GM21786 (cell line): ENCODE data around the gene TTC9B.

Experiments used
- ATAC-seq: cut with Tn5 transposase; IDR thresholded peaks from one replicate; pipeline ENCODE4 v1.9.1; 2021; ENCODE audit not compliant: unreplicated experiment

The TTC9B gene

GRCh38 chr19:40249201-40249600 is 31.0 kb upstream of the TTC9B start:
- ATAC-seq, result no peak

DNA sequence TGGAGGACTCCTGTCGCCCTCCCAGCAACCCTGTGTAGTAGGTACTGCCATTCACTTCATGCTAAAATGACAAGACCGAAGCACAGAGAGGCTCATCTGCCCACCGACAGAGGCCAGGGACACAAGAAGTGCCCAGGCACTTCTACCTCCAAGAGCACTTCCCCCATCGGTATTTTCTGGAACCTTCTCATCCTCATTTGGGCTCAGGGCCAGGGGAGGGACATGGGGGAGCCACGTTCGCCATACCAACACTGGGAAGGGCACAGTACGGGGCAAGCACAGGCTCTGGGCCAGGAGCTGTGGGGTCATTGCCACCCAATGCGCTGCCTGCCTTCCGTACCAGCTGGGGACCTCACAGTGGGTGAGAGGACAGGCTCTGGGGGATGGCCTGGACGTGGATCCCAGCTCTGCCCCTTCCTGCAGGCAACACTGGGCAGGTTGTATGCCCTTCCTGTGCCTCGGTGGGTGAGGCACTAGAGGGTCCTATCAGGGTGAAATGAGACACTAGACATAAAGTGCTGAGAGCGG is 29.6 kb upstream of the TTC9B start:
- no peak for ATAC-seq

DNA sequence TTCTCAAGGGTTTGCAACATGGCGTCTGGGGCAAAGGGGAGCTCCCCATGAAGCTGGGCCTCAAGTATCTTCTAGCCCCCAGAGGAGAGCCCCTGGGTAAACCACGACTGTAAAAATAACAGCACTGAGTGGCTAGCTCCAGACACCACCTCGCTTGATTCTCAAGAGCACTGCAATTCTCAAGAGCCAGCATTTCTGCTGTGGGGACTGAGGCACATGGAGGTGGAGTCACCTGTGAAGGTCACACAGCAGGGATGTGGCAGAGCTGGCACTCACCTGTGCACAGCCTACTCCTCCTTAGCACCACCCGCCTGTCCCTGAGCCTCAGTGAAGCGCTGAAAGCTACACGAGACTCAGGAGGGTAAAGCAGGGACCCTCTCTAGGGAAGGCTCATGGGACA is 29.0 kb upstream of the TTC9B start:
- ATAC-seq, result no peak

DNA sequence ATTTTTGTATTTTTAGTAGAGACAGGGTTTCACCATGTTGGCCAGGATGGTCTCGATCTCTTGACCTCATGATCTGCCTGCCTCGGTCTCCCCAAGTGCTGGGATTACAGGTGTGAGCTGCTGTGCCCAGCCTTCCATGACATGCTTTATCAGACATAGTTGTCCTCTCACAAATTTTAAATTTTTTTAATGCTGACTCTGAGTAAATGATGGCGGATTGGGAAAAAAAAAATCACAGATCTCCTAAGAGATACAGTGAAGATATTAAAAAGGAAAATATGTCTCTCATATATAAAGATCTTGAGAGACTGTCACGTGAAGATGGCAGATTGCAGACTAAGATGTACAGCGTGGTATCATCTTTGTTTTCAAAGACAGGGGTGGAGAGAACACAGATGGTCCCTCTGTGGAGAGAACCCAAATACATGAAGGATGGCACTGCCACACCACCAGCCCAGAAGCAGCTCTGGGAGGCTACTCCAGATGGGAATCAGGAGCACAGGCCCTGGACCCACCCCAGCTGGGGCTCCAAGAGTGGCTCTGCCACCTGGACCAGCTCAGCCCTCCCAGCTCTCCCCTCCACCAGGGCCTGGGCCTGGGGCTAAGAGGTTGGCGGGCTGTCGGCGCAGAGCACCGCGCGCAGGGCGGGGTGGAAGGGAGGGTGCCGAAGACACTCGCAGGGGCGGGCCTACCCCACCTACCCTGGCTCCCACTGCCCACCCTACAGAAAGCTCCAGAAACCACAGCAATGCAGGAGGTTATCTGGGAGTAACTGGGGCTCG is 28.3 kb upstream of the TTC9B start:
- no peak for ATAC-seq

GRCh38 chr19:40245506-40246128 is 27.4 kb upstream of the TTC9B start:
- ATAC-seq, result no peak

GRCh38 chr19:40244579-40245317 is 26.6 kb upstream of the TTC9B start:
- no peak for ATAC-seq

DNA sequence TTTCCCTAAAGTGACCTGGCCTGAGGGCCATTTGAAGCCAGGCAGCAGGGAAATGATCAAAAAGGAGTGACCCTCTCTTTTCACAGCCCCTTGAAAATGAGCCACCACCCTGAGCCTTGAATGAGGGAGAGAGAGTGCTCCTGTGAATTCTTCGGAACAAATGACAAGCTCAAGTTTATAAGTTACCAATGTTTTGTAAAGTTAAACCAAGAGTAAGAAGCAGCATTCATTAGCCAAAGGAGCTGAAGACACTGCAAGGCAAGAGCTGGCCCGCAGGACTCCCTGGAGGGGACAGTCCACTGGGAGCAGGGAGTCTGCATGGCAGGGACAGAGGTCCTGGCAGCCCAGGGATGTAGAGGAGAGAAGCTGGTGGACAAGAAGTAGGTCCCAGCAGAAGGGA is 25.0 kb upstream of the TTC9B start:
- ATAC-seq, result no peak

DNA sequence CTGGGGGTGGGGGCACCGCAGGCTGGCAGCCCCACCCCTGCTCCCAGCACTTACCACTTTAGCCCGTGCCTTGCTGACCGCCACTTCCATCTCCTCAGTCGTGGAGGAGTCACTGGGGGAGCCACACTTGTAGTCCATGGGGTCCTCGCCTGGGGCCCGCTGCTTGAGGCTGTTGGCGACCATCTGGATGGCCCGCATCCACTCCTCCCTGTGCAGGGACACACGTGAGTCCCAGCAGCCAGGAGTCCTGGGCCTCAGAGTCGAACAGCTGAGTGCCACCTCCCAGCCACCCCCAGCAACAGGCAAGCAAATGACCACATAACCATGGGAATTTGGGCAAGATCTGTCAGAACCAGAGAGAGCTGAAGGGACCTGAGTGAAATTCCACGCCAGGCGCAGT is 24.3 kb upstream of the TTC9B start:
- ATAC-seq, result no peak

DNA sequence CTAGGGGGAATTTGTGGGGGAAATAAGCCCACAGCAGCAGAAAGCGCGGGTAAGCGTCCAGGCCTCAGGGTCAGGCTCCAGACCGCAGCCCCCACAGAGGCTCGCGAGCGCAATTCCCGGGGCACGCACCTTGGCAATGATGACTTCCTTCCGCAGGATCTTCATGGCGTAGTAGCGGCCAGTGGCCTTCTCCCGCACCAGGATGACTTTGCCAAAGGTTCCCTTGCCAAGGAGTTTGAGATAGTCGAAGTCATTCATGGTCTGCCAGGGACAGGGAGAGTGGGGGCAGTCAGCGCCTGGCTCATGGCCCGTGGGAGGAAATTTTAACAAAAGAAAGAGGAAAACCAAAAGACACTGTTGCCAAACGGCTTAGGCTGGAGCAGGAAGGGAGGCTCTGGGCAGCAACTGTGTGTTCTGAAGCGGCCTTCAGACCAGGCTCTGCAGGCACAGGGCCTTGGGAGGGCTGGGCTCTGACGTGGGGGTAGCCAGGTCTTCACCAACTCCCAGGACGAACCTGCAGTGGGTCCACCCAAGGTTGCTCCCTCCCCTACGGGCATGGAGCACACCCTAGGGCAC is 23.7 kb upstream of the TTC9B start:
- ATAC-seq, result no peak

DNA sequence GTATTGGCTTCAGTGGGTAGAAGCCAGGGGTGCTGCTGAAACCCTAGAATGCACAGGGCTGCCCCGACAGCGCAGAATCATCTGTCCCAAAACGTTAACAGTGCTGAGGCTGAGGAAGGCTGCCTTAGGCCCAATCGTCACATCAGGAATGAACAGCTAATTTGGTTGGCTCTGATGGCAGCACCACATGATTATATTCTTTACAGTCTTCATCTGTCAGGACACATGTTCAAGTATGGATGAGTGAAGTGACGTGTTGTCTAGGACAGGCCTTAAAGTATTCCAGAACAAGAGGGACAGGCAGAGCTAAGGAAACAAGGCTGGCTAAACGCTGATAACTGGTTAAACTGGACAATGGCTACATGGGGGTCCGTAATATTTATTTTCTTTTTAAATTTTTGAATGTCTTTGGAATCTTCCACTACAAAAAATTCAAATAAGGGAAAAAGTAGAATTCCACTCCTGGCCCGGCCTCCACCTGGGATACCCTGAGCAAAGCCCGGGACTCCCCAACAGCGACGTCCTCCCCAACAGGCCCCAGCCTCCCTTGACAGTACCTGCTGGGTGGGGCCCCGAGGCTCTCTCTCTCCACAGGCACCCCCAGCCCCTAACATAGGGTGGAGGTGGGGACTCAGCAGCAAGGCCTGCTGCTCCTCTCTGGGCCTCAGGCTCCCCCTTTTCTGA is 23.1 kb upstream of the TTC9B start:
- ATAC-seq, result no peak

DNA sequence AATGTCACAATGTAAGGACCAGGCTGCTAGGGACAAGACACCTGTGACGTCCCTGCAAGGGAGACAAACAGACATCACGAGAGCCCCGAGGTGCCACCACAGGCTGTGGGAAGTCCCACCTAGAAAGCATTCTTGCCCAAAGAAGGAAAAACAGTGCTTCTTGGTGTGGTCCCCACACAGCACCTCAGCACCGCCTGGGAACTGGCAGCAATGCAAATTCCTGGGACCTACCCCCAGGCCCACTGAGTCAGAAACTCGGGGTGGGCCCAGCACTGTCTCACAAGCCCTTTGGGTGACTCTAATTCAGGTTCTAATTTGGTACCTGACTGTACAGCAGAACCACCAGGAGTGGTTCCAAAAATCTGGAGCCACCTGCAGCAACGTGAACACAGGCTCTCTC is 22.1 kb upstream of the TTC9B start:
- no peak for ATAC-seq

DNA sequence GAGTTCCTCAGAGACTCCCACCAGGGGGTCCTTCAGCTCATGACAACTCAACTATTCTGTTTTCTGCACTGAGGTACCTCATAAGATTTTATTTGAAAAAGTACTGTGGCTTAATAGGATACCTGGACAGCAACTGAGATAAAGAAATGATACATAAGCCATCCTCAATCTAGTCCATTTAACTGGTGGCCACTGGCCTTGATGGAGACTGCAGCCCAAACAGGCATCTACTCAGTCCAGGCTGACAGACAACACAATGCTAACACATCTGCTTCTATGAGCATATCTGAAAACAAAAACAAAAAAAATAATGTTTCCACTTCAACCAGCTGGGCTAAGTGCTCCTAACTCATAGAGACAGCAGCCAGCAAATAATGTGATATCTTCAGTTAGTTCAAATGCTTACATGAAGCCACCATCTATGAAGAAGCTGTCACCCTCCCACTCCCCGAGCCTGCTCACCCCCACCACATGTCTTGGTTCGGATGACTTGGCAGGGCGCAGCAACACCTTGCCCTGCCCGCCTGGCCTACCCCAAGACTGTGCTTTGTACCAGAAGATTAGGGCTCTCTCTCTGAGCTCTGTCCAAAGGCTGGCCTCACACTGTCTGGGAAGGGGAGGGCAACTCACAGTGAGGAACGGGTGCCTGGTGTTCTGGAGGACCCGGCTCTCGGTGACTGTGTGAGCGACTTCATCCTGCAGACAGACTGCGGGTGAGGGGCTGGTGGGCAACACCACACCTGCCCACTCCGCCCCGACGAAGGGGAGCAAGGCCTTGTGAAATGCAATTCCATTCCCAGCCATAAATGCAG is 21.4 kb upstream of the TTC9B start:
- ATAC-seq, result no peak

GRCh38 chr19:40238775-40239174 is 20.6 kb upstream of the TTC9B start:
- no peak for ATAC-seq

DNA sequence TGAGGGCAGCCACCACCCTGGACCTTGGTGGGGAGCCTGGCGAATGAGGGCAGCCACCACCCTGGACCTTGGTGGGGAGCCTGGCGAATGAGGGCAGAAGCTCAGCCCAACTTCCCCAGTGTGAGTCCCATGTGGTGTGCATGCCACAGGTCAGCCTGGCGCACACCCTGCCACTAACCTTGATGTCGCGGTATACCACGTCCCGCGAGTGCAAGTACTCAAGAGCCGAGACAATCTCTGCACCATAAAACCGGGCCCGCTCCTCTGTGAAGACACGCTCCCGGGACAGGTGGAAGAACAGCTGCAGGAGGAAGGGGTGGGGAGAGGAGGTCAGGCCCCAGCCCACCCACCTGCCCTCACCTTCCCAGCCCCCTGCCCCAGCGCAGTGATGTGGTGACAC is 19.6 kb upstream of the TTC9B start:
- ATAC-seq, result no peak

DNA sequence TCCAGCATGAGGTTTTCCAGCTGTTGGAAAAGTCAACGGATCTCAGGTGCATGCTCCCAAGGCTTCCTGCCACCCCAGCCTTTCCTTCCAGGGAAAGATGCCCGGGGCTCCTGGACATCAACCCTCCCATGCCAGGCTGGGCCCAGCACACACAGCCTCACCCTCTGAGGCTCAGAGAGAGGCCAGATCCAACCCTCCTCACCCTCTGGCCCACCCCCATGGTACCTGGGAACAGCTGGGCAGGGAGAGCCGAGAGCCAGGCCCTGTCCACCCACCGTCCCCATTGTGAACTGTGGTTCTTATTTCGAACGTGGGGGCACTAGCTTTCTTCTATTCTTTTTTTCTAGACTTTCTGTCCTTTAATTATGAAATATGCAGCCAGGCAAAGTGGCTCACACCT is 18.2 kb upstream of the TTC9B start:
- no peak for ATAC-seq

DNA sequence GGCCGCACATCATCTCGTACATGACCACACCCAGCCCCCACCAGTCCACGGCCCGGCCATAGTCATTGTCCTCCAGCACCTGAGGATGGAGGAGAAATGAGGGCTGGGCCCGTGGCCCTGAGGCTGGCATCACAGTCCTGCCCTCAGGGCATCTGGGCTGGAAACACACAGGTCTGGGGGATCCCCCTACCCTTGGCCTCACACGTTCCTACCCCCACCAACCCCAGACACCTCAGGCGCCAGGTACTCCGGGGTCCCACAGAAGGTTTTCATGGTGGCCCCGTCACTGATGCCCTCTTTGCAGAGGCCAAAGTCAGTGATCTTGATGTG is 17.8 kb upstream of the TTC9B start:
- ATAC-seq, result no peak

DNA sequence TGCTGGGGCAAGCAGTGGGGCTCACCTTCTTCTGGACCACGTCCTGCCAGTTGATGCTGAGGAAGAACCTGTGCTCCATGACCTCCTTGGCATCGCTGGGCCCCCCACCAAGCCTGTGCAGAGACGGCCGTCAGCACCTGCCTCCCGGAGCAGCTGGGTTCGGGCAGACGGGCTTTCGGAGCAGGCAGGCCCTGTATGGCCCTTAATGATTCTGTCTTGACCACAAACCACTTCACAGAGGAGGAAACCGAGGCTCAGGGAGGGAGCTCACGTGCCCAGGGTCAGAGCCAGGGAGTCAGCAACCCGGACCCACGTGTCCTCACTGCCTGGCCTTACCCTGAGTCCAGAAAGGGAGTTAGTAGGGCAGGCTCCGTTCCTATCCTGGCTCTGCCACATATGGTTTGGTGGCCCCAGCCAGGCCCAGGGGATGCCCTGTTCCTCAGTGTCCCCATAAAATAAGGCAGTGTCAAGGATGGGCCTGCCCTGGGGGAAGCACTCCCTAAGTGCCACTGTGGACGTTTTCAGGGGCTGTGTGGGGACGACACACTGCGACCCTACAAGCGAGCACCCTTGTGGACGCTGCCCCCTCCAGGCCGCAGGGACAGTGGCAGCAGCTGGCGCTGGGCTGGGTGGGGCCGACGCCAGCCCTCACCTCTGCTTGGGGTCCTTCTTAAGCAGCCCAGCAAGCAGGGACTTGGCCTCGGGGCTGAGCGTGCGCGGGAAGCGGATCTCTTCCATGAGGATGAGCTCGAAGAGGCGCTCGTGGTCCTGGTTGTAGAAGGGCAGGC is 17.2 kb upstream of the TTC9B start:
- no peak for ATAC-seq

- no peak for ATAC-seq
Observed at GRCh38 chr19:40234429-40235237, 16.4 kb upstream of the TTC9B start.
